NAMALWA (cell line): Measurements from ENCODE around the gene ZNF407.
"Not testable (repeated sequence)": the region's sequence is repeated elsewhere in the genome, so short reads cannot be mapped to it uniquely, and the experiment has no call there.

Experiments
- DNase-seq: peaks from one replicate; pipeline ENCODE4 v3.0.0-alpha.2; 2015; ENCODE audit warnings: low spot score

ZNF407 gene

DNA sequence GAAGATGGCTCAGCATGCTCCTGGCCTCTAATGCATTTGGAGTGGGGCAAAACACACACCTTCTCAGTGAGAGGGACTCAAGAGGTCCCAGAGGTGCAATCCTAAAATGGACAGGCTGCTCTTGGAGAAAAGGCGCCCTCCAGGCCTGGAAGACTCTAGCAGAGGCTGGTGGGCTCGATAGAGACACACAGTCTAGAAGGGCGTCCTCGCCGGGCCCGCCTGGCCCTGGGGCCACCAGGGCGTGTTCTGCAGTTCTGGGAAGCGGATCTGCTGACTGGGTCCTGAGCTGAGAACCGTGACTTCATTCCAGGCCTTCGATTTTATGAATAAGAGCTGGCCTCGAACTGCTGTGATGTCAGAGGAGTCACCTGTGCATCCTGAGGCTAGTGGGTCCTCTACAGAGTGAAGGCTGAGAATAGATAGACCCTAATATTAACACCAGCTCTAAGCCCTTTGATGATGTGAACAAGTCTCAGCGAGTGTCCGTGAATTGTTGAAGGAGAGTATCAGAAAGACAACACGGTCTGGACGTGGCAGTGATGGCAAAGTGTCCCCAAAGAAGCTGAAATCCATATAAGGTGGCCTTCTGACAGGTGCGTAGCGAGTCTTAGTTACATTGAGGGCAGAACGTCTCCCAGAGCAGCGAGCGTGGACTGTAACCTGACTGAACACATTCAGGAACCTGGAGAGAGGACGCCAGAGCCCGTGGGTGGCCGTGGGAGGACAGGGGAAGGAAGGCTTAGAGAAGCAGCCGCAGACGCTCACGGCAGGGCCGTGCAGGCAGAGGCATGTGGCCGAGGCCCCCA, 474.4 kb downstream of the ZNF407 start:
- DNase-seq = no peak

DNA sequence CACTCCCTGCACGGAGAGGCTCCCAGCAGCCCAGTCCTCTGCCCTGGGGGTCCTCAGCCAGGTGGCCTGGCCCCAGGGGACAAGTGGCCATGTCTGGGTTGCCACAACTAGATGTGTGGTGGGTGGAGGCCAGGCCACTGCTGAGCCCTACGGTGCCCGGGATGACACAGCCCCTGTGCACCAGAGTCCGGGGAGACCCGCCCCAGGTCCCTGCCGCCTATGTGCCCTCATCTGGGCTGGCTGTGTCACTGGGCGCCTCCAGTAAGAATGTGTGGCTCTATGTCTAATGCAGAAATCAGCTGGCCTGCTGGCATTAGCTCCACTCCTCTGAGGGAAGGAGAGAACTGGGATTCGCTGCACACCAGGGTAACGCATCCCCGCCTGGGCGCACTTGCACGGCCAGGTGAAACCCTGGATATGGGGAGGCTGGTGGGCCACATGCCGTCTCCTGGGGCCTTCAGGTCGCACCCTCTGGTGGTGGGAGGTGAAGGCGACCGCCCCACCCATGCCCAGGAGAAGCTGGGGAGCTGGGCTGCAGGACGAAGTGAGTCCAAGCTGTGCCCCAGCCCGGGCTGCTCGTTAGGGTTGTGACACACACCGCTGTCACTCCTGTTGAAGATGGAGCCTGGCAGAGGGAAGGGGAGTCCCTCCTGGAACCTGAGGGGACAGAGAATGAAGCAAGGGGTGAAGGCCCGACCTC, 475.2 kb downstream of the ZNF407 start:
- no peak for DNase-seq

DNA sequence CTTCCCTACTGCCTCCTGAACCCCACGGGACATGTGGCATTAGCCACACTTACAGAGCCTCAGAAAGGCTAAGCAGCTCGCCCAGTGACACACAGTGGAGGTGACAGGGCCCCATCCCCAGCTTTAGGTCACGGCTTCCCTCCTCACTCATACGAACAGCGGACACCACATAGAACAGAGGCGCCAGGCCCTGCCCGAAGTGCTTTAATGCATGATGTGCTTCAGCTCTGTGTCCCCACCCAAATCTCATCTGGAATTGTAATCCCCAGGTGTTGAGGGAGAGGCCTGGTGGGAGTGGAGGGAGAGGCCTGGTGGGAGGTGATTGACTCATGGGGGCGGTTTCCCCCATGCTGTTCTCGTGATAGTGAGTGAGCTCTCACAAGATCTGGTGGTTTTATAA, 476.0 kb downstream of the ZNF407 start:
- no peak for DNase-seq

DNA sequence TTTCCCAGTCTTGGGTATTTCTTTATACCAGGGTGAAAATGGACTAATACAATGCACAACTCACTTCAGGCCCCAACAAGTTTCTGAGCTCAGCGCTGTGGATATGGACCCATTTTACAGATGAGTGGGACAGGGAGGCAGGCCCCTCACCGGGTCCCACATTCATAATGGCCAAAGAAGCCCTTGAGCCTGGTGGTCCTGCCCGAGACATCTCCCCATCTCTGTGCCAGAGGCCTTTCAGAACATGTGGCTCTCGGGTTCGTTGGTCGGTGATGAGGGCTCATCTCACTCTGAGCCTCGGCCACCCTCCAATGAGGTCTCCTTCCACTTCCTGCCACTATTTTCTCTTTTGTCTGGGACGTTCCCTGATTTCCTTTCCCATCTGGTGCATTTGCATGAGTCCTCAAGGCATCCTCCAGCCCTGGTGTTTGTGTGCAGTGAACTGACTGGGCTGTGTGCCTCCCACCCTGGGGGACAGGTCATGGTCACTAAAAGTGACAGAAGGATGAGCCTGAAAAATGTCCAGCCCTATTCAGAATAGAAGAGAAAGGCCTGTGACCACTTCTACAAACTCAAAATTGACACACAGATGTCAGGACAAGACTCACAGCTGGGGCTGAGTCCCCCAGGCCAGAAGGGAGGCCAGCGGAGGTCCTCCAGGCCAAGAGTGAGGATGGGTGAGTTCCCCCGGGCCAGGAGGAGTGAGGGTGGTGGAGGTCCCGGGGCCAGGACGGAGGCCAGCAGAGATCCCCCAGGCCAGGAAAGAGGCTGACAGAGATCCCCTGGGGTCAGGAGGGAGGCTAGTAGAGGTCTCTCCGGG, 476.7 kb downstream of the ZNF407 start:
- DNase-seq = no peak

GRCh38 chr18:75075016-75075305, 477.3 kb downstream of the ZNF407 start:
- no peak for DNase-seq

DNA sequence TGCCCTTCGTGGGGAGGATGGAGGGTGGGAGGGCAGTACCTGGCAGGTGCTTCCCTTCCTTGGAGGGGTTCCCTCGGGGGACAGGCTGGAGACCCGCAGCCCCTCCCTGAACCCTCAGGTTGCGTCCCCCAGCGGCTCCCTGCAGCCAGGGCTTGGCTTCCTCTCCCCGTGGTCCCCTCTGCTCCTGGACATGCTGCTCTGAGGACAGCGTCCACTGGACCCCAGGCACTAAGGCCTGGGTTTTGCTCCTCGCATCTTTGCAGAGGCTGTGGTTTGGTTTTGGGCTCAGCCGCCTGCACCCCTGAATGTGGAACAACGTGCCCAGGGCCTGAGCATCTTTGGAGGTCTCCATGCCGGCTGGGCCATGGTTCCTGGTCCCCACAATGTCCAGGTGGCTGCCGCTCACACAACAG, 477.8 kb downstream of the ZNF407 start:
- no peak for DNase-seq

DNA sequence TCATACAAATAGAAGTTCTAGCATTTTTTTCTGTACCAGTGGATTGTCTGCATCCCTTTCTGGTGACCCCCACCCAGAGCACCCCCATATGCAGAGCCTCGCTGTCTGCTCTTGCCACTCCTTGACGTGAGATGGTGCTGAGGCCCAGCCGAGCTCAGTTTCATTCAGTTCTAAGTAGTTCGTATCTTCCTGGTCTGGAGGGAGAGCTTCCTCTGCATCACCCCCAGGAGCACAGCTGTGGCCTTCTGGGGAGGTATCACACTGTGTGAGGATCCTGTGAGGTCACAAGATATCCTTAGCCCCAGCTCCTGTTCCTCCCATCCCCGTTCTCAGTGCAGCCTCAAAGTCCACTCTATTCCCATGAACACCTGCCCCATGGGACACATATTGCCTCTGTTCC, 478.6 kb downstream of the ZNF407 start:
- no peak for DNase-seq

GRCh38 chr18:75081486-75081885, 483.8 kb downstream of the ZNF407 start:
- DNase-seq = no peak

DNA sequence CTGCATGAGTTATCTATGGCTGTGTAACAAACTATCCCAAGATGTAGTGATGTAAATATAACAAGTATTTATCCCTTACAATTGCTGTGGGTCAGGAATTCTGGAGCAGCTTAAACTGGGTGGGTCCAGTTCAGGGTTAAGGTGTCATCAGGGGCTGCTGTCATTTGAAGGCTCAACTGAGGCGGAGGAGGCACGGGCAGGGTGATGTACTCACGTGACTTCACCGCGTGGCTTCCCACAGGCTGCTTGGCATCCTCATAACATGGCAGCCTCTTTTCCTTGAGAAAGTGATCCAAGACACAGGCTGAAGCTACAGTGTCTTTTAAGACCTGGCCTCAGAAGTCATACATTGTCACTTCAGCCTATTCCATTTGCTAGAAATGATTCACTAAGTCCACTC, 485.5 kb downstream of the ZNF407 start:
- no peak for DNase-seq

DNA sequence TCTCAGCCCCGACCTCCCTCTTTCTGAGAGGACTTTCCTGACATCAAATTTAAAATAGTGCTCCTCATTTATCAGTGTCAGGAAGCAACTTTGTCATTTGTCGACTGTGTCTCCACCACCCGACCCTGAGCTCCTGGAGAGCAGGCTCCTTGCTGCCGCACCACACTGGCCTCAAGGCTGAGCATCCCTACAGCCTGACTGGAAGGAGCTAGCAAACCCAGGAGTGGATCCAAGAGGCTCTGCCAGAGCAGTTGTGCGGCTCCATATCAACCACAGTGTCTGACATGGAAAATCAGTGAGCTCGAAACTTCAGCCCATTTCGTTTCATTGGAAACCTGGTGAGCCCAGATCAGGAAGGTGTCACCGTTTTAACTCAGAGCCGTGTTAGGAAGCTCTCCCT, 486.1 kb downstream of the ZNF407 start:
- no peak for DNase-seq

GRCh38 chr18:75085676-75086075, 488.0 kb downstream of the ZNF407 start:
- DNase-seq = not testable (repeated sequence)

- DNase-seq = no peak
Measured at GRCh38 chr18:75086494-75087034, 488.9 kb downstream of the ZNF407 start.

DNA sequence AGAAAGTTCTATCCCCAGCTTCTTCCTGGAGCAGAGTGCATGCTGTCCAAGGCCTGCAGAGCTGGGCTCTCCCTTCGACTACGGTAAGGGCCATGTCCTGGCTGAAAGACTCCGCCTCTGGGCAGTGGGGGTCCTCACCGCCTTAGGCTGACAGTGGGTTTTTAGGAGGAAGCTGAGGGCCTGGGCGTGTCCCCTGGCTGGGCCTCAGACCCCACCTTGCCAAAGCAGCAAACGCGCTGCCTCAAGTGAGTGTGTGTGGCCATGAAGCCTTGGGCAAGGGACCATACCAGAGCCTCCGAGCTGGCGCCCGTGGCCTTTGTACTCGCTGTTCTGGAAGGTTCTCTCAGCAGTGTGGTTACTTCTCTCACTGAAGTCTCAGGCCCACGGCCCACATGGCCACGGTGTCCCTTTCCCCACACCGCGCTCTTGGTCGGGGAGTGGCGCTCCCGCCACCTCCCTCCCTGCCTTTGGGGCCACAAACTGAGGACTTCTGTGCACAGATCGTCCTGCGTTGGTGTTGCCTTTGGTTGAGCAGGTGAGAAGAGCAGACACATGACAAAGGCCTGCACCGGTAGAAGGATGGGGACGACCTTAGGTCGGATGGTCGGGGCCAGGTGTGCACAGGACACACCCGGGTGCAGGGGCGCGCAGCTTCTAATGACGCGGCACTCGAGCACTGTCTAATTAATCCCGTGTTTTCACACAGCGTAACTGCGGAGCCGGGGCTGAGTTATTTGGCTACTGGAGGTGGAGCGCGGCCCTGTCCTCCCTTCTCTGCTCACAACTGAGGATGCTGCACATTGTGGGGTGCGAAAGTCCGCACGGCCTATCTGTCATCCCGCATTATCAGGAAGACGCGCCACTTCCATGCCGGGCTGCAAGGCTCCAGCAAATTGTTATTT, 489.7 kb downstream of the ZNF407 start:
- DNase-seq = no peak

GRCh38 chr18:75088021-75088506, 490.4 kb downstream of the ZNF407 start:
- DNase-seq = no peak

GRCh38 chr18:75088622-75089211, 491.0 kb downstream of the ZNF407 start:
- no peak for DNase-seq

- no peak for DNase-seq
Measured at GRCh38 chr18:75089748-75090327, 492.2 kb downstream of the ZNF407 start.

GRCh38 chr18:75090336-75090735, 492.7 kb downstream of the ZNF407 start:
- no peak for DNase-seq

- DNase-seq = no peak
Measured at GRCh38 chr18:75097491-75098225, 500.0 kb downstream of the ZNF407 start.

DNA sequence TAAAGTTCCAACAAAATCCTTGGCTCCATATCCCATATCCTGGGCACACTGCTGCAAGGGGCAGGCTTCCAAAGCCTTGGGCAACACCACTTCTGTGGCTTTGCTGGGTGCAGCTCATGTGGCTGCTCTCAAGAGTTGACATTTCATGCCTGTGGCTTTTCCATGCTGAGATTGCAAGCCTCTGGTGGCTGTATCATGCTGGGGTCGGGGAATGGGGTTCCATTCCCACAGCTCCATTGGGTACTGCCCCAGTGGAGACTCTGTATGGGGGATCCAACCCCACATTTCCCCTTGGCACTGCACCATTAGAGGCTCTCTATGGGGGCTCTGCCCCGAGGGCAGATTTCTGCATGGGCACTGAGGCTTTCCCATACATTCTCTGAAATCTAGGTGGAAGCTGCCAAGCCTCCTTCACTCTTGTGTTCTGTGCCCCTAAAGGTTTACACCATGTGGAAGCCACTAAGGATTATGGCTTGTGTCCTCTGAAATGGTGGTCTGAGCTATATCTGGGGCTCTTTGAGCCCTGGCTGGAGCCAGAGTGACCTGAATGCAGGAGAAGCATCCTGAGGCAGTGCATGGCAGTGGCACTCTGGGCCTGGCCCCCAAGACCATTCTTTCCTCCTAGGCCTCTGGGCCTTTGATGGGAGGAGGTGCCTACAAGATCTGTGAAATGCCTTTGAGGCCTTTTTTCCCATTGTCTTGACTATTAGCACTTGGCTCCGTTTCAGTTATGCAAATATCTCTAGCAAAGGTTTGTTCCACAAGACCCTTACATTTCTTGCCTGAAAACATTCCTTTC, 503.4 kb downstream of the ZNF407 start:
- DNase-seq = no peak
